ENCODE data around the gene COMMD1. TPM values are rescaled to one million over a fixed set of nuclear protein-coding genes. Genes with fewer than 3 reads are reported as not detected.
A peak's percentile ranks its signal among the peaks of the same experiment; 100 is the strongest.
"Not testable (repeated sequence)": the region's sequence is repeated elsewhere in the genome, so short reads cannot be mapped to it uniquely, and the experiment has no call there.

COMMD1 gene
- total RNA-seq, 1 donor from 2014 or later, result 31.4 TPM

DNA sequence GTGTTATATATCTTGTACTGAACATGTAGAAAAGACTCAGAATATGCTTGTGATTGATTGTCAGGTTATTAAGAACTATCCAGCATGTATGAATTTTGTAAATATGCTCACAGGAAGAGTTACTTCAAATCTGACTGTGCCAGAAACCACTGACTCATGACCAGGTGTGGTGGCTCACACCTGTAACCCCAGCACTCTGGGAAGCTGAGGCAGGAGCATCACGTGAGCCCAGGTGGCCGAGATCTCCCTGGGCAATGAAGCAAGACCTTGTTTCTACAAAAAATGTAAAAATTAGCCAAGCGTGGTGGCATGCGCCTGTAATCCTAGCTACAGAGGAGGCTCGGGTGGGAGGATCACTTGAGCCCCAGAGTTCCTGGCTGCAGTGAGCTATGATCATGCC is 126.6 kb downstream of the COMMD1 start:
- no peak for ATAC-seq

DNA sequence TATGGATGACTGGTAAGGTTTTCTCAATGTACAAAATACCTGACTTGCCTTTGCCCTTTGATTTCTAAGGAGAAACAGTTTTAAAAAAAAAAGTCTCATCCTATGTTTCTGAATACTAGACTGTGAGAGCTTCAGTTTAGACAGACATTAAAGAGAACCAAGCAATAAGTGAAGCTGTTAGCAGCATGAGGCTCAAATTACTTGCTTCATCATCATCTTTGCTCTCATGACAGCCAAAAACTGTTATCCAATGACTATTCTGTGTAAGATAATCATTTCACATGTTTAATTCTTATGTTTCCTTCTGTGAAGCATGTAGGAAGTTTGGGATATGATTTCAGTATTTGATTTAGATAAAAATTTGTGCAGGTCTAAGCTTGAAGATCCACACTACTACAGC is 129.2 kb downstream of the COMMD1 start:
- no peak for ATAC-seq

DNA sequence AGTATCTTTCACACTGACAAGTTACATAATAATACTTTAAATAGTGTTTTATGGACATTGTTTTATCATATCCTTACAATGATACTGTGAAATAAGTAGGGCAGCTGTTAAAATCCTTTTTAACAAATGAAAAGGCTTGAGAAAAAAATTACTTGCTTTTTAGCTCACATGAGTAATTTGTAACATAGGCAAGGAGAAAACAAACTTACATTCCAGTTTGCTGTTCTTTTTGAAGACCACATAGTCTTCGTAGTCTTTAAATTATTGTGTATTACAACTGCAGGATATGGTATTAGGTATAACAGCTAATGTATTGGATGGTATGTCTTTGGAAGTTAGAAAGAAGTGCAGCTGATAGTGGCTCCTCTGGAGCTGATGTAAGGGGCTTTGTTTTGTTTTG is 130.8 kb downstream of the COMMD1 start:
- ATAC-seq, result no peak

DNA sequence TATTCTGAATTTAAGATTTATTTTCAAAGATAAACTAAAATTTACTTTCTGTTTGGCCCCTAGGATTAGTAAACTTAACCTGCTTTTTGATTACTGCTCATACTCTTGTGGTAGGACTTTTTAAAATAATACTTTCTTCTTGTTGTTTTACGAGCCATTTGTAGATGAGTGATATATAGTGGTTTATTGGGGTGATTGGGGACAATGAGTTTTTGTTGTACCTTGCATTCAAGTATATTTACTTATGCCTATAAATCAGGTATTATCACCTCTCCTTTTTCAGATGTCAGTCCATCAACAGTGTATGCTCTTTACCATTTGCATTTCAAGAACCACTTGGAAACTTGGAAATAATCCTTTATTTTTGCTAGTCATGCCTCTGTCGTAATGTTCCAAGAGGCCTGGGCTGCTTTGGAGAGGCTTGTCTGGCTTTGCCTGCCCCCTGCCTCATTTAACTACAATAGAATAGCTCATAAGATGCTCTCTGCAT is 131.3 kb downstream of the COMMD1 start:
- no peak for ATAC-seq

DNA sequence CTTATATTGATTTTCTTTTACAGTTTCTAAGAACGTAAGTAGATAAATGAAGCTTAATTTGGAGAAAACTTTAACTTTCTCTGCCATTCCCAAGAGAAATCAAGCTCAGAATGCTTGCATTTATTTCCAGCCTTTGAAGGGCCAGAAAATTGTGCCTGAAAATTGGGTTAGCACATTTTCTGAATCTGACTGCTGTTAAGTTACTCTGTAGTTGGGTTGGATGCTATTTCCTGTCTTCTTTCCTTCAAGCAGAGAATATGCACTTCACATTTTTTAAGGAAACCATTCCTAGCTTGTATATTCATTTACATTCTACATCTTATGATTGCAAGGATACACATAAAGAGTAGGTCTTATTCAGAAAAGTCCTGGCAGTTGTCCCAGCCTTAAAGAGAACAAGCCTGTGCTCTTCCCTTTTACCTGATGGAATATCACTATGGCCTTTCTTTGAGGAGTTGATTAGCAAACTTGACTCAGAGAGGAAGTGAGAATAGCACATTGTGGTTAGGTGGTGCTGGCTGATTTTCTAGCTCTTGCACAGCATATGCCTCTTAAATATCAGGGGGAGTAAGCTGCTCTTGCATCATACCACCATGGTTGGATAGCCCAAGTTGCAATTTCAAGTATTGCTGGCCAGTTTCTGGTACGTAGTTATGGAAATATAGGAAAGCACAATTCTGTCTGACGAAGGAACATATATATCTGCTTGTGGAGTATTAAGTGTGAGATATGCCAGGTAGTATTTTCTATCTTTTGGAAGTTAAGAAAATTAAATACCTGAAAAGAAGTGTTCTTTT is 133.7 kb downstream of the COMMD1 start:
- peak; percentile 32 for ATAC-seq

DNA sequence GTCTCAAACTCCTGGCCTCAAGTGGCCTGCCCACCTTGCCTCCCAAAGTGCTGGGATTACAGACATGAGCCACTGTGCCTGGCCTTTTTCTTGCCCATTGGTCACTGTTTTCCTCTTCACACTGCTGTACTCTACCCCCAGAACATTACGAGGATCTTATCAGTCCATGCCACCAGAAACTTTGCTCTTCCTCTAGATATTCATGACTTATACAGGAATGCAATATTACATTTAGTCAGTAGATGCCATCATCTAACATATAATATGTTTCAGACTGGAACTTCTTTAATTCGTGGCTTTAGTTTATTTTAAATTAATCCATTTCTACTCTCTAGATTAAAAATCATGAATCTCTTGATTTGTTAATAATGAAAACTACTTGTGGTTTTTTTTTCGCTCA is 135.5 kb downstream of the COMMD1 start:
- no peak for ATAC-seq

DNA sequence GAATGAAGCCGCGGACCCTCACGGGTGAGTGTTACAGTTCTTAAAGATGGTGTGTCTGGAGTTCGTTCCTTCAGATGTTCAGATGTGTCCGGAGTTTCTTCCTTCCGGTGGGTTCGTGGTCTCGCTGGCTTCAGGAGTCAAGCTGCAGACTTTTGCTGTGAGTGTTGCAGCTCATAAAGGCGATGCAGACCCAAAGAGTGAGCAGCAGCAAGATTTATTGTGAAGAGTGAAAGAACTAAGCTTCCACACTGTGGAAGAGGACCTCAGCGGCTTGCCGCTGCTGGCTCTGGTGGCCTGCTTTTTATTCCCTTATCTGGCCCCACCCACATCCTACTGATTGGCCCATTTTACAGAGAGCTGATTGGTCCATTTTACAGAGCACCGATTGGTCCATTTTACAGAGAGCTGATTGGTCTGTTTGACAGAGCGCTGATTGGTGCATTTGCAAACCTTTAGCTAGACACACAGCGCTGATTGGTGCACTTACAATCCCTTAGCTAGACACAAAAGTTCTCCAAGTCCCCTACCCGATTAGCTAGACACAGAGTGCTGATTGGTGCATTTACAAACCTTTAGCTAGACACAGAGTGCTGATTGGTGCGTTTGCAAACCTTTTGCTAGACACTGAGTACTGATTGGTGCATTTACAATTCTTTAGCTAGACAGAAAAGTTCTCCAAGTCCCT is 136.4 kb downstream of the COMMD1 start:
- not testable (repeated sequence) for ATAC-seq

DNA sequence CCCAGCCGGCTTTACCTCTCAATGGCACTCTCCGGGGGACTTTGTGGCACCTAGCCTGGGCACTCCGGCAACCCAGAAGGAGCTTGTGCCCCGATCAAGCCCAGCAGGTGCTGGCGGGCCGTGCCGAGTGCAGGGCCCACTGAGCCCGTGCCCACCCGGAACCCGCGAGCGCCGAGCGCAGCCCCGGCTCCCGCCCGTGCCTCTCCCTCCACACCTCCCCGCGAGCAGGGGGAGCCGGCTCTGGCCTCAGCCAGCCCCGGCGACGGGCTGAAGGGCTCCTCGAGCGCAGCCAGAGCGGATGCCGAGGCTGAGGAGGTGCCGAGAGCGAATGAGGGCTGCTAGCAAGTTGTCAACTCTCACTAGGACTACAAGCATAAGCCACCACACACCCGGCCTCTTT is 136.9 kb downstream of the COMMD1 start:
- ATAC-seq, result no peak

DNA sequence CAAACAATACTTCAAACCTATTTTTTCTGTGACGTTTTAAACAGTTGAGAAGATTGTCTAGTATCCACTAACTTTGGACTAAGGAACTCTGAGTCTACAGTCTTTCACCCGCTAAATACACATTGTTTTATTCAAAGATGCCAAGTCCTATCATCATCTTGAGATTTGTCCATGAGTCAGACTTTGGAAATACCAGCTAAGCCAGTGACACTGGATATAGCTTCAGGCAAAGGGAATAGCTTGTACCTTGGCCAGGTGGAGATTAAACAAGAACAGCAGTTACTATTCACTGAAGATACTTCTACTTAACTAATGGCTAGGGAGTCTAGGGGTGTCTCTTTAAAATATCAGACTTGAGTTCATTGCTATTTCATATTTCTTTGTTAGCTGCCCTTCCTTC is 137.5 kb downstream of the COMMD1 start:
- peak; percentile 94 for ATAC-seq

DNA sequence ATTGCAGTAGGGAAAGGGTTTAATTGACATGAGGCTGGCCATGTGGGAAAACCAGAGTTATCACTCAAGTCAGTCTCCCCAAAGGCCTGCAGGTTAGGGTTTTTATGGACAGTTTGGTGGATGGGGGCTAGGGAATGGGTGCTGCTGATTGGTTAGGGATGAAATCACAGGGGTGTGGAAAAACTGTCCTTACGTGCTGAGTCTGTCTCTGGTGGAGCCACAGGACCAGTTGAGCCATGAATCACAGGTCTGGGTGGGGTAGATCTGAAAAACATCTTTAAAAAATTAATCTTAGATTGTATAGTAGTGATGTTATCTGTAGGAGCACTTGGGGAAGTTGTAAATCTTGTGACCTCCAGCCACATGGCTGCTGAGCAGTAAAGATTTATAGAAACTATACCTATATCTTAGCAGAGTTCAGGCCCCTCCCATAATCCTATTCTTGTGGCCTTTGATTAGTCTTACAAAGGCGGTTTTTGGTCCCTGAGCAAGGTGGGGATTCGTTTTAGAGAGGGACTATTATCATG is 139.6 kb downstream of the COMMD1 start:
- peak; percentile 22 for ATAC-seq

DNA sequence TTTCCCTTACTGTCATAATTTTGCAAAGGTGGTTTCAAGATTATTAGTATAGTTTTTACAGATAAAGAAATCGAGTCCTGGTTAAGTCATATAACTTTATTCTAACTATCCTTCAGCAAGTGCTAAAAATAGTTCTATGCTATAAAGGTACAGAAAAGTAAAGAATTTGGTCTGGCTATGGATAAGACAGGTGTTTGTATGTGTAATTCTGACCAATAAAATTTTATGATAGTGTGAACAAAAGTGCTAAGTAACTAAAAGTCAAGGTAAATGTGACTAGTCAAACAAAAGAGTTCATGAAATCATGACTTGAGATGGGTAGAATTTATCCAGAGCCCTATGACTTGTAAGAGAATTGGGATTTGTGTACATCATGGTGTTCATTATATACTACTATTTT is 140.7 kb downstream of the COMMD1 start:
- no peak for ATAC-seq

DNA sequence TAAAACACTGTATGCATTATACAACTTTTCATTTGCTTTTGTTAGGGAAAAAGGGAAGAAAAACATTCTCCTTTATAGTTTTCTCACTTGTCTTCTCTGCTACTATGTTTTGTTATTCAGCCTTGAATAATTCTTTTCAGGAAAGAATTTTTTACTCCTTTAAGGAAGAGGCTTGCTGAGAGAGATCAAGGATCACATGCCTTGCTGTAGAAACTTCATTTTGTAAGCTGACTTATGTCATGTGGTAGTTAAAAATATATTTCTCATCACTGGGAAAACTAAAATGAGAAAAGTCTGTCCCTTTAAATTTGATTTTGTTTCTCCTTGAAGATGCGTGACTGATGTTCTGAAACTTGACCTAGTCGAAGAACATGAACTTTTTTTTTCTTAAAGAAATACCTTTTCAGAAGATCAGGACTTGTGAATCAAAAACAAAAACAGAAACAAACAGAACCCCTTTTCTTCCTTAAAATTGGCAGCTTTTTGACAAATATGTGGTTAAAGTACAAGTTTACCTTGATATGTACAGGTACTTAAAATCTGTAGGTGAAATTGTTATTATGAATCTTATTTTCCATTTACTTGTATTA is 145.1 kb downstream of the COMMD1 start:
- ATAC-seq, result no peak

DNA sequence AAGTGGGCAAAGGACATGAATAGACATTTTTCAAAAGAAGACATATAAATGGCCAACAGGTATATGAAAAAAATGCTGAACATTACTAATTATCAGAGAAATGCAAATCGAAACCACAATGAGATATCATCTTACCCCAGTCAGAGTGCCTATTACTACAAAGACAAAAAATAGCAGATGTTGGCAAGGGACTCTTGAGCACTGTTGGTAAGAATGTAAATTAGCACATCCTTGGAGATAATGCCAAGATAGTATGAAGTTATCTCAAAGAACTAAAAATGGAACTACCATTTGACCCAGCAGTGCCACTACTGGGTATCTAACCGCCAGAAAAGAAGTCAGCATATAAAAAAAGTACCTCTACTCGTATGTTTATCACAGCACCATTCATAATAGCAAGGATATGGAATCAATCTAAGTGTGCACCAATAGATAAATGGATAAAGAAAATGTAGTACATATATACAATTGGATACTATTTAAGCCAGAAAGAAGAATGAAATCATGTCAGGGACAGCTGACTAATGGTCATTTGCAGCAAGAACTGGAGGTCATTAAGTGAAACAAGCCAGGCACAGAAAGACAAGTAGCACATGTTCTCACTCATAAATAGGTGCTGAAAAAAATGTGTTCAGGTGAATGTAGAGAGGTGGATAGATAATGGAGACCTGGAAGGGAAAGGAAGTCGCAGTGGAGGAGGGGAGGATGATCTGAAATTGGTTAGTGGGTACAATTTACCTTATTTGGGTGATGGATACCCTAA is 148.7 kb downstream of the COMMD1 start:
- ATAC-seq, result no peak

DNA sequence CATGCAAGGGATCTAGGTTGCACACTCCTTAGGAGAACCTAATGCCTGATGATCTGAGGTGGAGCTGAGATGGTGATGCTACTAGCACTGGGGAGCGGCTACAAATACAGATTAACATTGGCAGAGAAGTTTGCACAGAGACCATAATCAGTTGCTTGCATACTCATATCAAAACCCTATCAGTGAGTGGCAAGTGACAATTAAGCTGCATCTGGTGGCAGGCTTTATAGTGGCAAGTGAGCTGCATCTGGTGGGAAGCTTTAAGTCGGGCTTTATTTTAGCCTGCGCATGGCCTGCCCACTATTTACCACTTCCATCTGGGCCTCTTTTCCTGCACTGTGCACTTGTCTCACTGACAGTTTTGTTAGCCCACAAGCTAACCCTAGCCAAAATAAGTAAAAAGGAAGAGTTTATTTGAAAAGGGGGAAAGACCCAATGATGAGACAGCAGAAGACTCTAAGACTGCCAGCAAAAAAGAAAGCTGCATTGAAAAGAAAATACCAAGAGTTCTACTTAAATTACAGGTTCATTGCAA is 149.5 kb downstream of the COMMD1 start:
- ATAC-seq, result no peak

DNA sequence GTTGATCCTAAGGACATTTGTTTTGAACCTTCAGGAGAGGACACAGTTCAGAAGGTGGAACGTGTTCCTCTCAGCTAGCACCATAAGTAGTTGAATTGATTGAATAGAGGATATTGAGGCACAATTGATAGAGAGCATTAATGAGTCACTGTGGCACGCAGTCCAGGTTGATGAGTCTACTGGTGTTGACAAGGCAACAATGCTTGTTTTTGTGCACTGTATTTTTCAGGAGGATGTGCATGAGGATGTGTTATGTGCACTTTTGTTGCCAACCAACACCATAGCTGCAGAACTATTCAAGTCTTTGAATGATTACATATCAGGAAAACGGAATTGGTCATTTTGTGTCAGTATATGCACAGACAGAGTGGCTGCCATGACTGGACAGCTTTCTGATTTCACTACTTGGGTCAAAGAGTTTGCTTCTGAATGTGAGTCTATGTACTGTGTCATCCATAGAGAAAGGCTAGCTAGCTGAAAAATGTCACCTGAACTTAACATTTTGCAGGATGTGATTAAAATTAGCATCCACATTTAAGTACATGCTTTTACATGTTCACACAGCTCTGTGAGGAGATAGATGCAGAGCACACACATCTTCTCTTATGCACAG is 150.4 kb downstream of the COMMD1 start:
- no peak for ATAC-seq

DNA sequence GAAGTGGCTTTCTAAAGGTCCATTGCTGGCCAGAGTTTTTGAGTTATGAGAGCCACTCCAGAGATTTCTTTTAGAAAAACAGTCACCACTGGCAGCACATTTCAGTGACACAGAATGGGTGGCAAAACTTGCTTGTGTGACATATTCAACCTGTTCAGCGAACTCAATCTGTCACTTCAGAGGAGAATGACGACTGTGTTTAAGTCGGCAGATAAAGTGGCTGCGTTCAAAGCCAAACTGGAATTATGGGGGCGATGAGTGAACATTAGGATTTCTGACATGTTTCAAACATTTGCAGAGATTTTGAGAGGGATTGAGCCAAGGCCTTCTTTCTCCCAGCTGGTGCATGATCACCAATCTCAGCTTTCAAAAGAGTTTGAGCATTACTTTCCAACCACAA is 150.9 kb downstream of the COMMD1 start:
- no peak for ATAC-seq

DNA sequence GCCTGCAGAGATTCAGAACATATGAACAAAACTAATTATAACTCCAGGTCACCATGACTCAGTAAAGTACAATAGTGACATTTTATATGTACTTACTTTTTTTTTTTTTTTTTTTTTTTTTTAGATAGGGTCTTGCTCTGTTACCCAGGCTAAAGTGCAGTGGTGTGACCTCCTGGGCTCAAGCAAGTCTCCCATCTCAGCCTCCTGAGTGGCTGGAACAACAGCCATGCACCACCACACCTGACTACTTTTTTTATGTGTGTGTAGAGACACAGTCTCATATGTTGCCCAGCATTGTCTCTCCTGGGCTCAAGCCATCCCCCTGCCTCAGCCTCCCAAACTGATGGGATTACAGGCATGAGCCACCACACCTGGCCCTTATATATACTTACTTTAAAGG is 159.8 kb downstream of the COMMD1 start:
- ATAC-seq, result no peak

DNA sequence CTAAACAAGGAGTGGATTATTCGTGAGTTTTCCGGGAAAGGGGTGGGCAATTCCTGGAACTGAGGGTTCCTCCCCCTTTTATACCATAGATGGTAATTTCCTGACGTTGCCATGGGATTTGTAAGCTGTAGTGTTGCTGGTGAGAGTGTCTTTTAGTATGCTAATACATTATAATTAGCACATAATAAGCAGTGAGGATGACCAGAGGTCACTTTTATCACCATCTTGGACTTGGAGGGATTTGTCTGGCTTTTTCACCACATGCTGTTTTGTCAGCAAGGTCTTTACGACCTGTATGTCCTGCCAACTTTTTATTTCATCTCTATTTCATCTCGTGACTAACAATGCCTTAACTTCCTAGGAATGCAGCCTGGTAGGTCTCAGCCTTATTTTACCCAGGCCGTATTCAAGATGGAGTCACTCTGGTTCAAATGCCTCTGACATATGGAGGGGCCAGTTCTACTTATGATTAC is 165.7 kb downstream of the COMMD1 start:
- ATAC-seq, result no peak

DNA sequence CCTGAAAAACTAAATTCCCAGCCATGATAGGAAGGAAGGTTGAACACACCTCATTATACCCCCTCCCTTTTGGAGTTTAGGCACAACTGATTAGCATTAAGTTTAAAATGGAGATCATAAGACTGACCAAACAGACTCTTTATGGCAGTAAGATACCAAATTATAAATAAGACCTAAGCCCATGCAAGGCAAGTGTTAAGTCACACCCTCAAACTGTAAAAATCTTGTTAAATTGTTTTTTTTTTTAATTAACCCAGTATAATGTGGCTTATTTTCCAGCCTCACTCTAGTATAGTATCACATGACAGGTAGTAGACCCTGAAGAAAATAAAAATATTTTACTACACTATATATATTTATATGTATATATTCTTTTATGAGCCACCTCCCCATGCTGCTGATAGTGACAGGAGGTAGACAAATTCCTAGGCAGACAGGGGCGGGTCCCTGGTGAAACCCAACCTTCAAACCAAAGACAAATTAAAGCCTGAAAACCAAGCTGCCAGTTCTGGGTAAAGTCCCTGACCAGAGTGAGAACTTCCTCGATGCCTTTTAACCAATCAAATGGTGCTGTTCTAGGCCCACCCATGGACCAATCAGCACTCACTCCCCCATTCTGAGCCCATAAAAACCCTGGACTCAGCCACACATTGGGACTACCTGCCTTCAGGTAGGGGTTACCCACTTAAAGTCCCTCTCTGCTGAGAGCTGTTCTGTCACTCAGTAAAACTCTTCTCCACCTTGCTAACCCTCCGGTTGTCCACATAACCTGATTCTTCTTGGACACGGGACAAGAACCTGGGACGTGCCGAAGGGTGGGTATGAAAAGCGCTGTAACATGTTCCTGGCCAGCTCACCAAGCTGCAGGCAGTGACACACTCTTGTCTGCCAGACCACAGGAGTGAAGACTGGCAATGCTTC is 166.5 kb downstream of the COMMD1 start:
- no peak for ATAC-seq

DNA sequence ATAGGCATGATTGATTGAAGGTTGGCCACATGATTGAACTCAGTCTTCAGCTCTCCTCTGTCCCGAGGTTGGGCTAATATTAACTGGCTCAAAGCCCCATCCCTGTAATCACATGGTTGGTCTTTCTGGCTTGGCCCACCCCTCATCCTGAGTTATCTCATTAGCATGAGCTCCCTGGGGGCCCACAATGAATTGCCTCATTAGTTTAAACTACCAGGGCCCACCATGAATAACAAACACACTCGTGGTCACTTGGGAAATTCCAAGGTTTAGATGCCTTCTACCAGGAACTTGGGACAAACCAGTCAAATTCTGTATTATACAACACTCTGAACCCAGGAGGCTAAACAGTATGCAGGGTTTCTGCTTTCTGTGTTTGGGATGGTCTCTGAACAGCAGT is 168.8 kb downstream of the COMMD1 start:
- ATAC-seq, result no peak
